Measurements from ENCODE around the gene RNU1-2.
"Not testable (repeated sequence)": the region's sequence is repeated elsewhere in the genome, so short reads cannot be mapped to it uniquely, and the experiment has no call there.

Gene RNU1-2

DNA sequence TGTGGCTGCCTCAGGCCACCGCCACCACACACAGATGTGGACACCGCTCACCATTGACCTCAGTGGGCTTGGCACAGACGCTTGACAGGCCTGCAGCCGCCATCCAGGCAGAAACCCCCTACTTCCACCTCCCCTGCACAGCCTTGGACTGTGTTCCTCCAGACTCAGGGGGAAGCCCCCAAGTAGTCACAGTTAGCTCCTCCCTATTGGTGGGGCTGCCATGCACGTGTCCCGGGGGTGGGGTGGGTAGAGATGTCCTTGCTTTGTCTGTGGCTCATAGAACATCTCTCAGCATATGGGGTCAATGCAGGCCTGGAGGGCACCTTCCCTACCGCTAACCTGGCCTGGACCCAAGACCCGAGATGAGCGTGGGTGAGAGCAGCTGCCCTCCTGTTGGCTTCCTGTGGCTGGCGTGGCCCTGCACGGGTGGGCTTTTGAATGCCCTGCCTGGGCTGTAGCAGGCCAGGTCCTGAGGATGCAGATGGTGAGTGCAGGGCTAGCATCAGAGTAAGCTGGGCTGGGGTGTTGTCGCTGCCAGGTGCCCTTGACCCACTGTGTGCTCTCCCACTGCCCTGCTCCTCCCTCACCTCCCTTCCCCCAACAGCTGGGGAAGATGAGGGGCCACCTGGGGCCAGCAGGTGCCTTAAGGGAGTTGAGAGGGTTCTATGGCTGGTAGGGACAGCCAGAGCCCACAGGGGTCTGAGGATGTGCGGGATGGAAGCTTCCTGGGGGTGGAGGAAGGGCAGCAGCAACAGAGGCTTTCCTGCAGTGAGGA is 32.1 kb downstream of the RNU1-2 start:
- DNase-seq (ENCODE audit: low spot score in 2 of 2) (no peak), ATAC-seq (replicated peaks; ENCODE audit: extremely low read depth, poor library complexity, severe bottlenecking) (no peak)
- no peaks in the 10 kb centered on the region for H3K27me3 Mint-ChIP-seq
- no peaks in the 10 kb centered on the region for H3K9me3 Mint-ChIP-seq
- H3K4me3 Mint-ChIP-seq, result no peak overlapping the region
- H3K36me3 Mint-ChIP-seq (ENCODE audit: insufficient read depth), result peaks cover 11% of the 10 kb centered on the region
- H3K27ac Mint-ChIP-seq (ENCODE audit: low read depth), result peak overlapping the region; percentile 36
- H3K4me1 Mint-ChIP-seq, result peaks cover 42% of the 10 kb centered on the region

DNA sequence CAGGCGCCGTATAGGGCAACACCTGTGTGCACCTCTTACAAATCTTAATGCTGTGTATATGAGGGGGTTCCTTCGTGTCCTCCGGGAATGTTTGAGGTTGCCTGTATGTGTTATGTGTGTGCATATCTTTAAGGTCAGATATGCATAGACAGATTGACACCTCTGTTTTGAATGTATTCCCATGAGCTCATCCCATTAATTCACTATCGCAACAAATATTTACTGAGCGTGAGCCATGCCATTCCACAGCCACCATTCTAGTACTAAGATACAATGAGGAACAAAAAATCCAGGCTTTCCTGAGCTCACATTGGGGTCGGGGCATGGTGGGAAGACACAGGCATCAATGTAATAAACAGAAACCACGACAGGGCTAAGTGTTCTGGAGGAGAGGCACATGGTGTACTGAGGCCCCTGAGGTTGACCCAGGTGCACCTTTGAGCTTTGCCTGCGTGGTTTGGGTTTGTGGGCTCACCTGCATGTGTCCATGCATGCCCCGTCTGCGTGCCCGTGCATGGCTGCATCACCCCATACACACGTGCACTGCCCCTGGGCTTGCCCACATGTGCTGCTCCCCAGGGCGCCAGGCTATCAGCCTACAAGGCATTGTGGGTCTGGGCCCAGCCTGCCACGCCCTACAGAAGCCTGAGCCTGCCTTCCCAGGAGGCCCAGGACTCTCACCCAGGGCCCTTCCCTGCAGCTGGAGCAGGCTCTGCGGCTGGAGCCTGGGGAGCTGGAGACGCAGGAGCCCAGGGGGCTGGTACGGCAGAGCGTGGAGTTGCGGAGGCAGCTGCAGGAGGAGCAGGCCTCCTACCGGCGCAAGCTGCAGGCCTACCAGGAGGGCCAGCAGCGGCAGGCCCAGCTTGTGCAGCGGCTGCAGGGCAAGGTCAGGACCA is 33.6 kb downstream of the RNU1-2 start:
- not testable (repeated sequence) for H3K9me3 Mint-ChIP-seq; DNase-seq (ENCODE audit: low spot score in 2 of 2); H3K27ac Mint-ChIP-seq (ENCODE audit: low read depth); H3K27me3 Mint-ChIP-seq; H3K4me3 Mint-ChIP-seq; ATAC-seq (replicated peaks; ENCODE audit: extremely low read depth, poor library complexity, severe bottlenecking)
- Mint-ChIP-seq H3K4me1 (peaks cover 32% of the 10 kb centered on the region), H3K36me3 (ENCODE audit: insufficient read depth) (peaks cover 18% of the 10 kb centered on the region)

DNA sequence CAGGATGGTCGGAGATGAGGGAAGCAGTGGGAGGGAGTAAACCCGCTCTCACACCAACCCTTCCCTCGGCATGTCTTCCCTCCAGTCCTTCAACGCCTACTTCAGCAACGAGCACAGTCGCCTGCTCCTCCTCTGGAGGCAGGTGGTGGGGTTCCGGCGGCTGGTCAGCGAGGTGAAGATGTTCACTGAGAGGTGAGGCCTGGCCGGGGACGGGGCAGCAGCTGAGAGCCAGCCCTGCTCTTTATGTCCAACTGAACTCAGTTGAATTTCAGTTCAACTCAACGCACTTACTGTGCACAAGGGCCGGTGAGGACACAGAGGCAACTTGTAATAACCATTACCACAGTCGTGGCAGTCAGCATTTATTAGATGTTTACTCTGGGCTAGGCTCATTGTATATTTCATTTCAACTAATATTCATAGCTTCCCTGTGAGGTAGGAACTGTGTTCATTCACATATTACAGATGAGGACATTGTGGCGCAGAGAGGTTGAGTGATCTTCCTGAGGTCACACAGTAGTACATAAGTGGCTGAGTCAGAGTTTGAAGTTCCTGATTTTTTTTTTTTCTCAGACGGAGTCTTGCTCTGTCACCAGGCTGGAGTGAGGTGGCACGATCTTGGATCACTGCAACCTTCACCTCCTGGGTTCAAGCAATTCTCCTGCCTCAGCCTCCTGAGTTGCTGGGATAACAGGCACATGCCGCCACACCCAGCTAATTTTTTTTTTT is 35.6 kb downstream of the RNU1-2 start:
- not testable (repeated sequence) for DNase-seq (ENCODE audit: low spot score in 2 of 2); H3K9me3 Mint-ChIP-seq; ATAC-seq (replicated peaks; ENCODE audit: extremely low read depth, poor library complexity, severe bottlenecking); H3K4me3 Mint-ChIP-seq; H3K27ac Mint-ChIP-seq (ENCODE audit: low read depth); H3K27me3 Mint-ChIP-seq
- H3K4me1 Mint-ChIP-seq, result peaks cover 17% of the 10 kb centered on the region
- peaks cover 28% of the 10 kb centered on the region for H3K36me3 Mint-ChIP-seq (ENCODE audit: insufficient read depth)

DNA sequence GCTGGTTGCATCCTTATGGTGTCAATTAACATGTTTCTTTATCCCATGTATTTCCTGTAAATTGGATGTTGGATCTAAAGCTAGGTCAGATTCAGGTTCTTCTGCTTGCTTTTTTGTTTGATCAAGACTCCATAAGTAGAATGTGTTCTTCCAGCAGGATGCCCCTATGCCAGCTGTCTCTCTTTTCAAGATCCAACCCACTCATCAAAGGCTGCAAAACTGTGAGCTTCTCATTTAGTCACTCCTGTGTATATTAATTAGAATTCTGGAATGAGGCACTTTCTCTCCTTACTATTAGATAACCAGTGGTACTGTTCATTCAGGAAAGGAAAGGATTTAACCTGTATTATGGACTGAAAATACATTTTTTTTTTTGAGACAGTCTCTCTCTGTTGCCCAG is 38.2 kb downstream of the RNU1-2 start:
- not testable (repeated sequence) for H3K9me3 Mint-ChIP-seq; H3K4me1 Mint-ChIP-seq; ATAC-seq (replicated peaks; ENCODE audit: extremely low read depth, poor library complexity, severe bottlenecking); H3K4me3 Mint-ChIP-seq; DNase-seq (ENCODE audit: low spot score in 2 of 2); H3K27me3 Mint-ChIP-seq; H3K27ac Mint-ChIP-seq (ENCODE audit: low read depth)
- peaks cover 30% of the 10 kb centered on the region for H3K36me3 Mint-ChIP-seq (ENCODE audit: insufficient read depth)

DNA sequence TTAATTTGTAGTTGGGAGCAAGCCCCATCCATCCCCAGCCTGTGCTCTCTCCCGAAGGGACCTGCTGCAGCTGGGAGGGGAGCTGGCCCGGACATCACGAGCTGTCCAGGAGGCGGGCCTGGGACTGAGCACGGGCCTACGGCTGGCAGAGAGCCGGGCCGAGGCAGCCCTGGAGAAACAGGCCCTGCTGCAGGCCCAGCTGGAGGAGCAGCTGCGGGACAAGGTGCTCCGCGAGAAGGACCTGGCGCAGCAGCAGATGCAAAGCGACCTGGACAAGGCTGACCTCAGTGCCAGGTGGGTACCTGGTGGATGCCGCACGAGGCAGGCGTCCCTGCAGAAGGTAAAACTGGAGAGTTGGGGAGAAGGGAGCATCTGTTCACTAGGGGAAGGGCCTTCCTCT is 40.8 kb downstream of the RNU1-2 start:
- not testable (repeated sequence) for H3K4me1 Mint-ChIP-seq, H3K9me3 Mint-ChIP-seq

DNA sequence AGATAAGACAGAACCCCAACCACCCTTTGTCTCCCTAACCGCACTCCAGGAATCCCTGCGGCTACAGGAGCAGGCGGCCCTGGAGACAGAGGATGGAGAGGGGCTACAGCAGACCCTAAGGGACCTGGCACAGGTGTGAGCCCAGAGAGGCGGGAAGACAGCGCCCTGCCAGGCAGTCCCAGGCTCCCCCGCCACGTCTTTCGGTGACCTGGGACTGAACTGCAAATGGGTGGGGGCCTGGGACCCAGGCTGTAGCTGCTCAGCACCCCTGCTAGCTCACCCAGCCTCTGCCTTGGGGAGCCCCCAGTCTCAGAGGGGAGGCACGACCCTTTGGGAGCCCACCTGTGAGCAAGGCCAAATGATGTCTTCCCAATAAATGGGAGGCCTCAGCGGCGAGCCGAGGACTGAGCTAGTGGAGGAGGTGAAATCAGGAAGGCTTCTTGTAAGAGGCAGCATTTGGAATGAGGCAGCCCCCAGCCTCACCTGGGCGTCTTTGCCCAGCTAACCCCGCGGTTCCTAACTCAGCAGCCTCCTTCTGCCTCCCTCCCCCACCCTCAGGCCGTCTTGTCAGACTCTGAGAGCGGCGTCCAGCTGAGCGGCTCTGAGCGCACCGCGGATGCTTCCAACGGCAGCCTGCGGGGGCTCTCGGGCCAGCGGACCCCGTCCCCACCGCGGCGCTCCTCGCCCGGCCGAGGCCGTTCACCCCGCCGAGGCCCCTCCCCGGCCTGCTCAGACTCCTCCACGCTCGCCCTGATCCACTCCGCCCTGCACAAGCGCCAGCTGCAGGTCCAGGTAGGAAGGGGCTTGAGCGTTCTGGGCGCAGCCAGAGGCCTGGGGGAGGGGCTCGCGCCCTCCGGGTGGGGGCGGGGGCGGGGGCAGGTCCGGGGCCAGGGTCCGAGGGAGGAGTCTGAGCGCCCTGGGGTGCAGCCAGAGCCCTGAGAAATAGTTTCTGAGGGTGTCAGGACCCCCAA is 42.9 kb downstream of the RNU1-2 start:
- ATAC-seq (replicated peaks; ENCODE audit: extremely low read depth, poor library complexity, severe bottlenecking), result no peak
- H3K27ac Mint-ChIP-seq (ENCODE audit: low read depth), result no peak overlapping the region

More for the DNA sequence above, 40.8 kb downstream of the RNU1-2 start:
- not testable (repeated sequence) for ATAC-seq (replicated peaks; ENCODE audit: extremely low read depth, poor library complexity, severe bottlenecking); H3K27me3 Mint-ChIP-seq; H3K4me3 Mint-ChIP-seq; H3K27ac Mint-ChIP-seq (ENCODE audit: low read depth); DNase-seq (ENCODE audit: low spot score in 2 of 2)
- H3K36me3 Mint-ChIP-seq (ENCODE audit: insufficient read depth), result peaks cover 34% of the 10 kb centered on the region

DNA sequence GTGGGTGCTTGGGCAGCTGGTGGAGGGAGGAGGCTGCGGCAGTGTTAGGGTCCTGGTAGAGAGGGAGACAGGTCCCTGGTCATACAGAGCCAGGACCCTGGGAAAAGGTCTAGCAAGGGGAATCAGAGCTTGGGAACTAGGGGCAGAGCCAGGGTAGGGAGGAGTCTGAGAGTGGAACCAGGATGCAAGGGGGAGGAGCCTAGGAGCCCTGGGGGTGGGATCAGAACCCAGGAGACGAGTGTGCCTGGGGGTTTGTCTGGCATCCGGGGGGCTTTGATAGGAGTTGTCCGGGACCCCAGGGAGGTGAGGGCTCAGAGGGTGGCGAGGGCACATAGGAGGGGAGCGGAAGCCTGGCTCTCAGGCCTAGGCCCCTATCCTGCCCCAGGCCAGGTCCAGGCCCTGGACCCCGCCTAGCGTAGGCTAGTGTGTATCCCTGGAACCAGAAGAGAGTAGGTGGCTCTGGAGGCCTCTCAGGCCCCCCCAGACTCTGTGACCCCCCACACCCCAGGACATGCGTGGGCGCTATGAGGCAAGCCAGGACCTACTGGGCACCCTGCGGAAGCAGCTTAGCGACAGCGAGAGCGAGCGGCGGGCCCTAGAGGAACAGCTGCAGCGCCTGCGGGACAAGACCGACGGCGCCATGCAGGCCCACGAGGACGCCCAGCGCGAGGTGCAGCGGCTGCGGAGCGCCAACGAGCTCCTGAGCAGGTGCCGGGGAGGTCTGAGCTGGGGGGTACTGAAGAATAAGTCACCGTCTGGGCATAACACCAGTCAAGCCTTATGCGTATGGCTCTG is 43.8 kb downstream of the RNU1-2 start:
- not testable (repeated sequence) for H3K27me3 Mint-ChIP-seq; DNase-seq (ENCODE audit: low spot score in 2 of 2); H3K27ac Mint-ChIP-seq (ENCODE audit: low read depth); H3K4me3 Mint-ChIP-seq; ATAC-seq (replicated peaks; ENCODE audit: extremely low read depth, poor library complexity, severe bottlenecking); H3K4me1 Mint-ChIP-seq; H3K9me3 Mint-ChIP-seq
- H3K36me3 Mint-ChIP-seq (ENCODE audit: insufficient read depth), result peaks cover 30% of the 10 kb centered on the region

More for the DNA sequence above, 42.9 kb downstream of the RNU1-2 start:
- Mint-ChIP-seq H3K4me1 (no peaks in the 10 kb centered on the region), H3K27me3 (no peaks in the 10 kb centered on the region), H3K36me3 (ENCODE audit: insufficient read depth) (peaks cover 30% of the 10 kb centered on the region), H3K4me3 (no peak overlapping the region), H3K9me3 (no peaks in the 10 kb centered on the region)
- no peak for DNase-seq (ENCODE audit: low spot score in 2 of 2)

DNA sequence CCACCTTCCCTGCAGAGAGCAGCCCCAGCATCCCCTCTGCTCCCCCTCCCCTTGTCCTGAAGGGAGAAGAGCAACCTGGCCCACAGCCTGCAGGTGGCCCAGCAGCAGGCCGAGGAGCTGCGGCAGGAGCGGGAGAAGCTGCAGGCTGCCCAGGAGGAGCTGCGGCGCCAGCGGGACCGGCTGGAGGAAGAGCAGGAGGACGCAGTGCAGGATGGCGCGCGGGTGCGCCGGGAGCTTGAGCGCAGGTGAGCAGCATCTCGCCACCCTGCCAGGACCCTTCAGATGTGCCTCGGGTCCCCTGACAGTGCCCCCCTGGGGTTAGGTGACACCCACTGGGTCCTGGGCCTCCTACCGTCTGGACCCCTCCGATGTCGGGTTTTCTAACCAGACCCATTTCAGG is 48.3 kb downstream of the RNU1-2 start:
- no peak overlapping the region for H3K27ac Mint-ChIP-seq (ENCODE audit: low read depth)
- H3K36me3 Mint-ChIP-seq (ENCODE audit: insufficient read depth), result peaks cover 17% of the 10 kb centered on the region
- no peak for ATAC-seq (replicated peaks; ENCODE audit: extremely low read depth, poor library complexity, severe bottlenecking)
- no peaks in the 10 kb centered on the region for H3K27me3 Mint-ChIP-seq
- H3K9me3 Mint-ChIP-seq, result no peaks in the 10 kb centered on the region
- no peak for DNase-seq (ENCODE audit: low spot score in 2 of 2)
- H3K4me3 Mint-ChIP-seq, result no peak overlapping the region
- H3K4me1 Mint-ChIP-seq, result no peaks in the 10 kb centered on the region

DNA sequence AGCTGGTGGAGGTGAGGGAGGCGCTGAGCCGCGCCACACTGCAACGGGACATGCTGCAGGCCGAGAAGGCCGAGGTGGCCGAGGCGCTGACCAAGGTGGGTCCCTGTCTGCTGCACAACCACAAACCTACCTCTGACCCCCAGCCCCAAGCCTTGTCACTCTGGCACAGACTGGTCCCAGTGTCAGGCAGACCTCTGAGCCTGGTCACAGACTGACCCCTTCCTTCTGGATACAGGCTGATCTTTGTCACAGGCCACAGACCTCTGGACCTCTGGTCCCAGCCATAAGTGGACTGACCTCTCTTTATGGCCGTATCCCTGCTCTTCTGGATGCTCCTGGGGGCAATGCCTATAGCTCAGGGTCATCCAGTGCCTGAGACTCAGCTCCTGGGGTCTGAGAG is 49.7 kb downstream of the RNU1-2 start:
- not testable (repeated sequence) for H3K4me1 Mint-ChIP-seq; ATAC-seq (replicated peaks; ENCODE audit: extremely low read depth, poor library complexity, severe bottlenecking)

More for the DNA sequence above, 49.7 kb downstream of the RNU1-2 start:
- not testable (repeated sequence) for H3K9me3 Mint-ChIP-seq; DNase-seq (ENCODE audit: low spot score in 2 of 2); H3K27ac Mint-ChIP-seq (ENCODE audit: low read depth); H3K4me3 Mint-ChIP-seq; H3K27me3 Mint-ChIP-seq
- H3K36me3 Mint-ChIP-seq (ENCODE audit: insufficient read depth), result peaks cover 17% of the 10 kb centered on the region

All from central memory CD8-positive, alpha-beta T cell (primary cell).